Breast epithelium (tissue), 4 donors: ENCODE results near the gene CREB3L2. TPM values are rescaled to one million over a fixed set of nuclear protein-coding genes. Genes with fewer than 3 reads are reported as not detected.

Experiments
- DNase-seq, 2 donors: peaks; one replicate each; pipeline ENCODE4 v3.0.0-alpha.2; 2019; ENCODE audit warnings: low spot score in 2 of 2
- H3K27ac ChIP-seq, 2 donors: fragments of 200-600 bp; sonication (generic) in 1 of 2; one replicate each; pipeline ENCODE4 v1.5.1; 2016 to 2019; ENCODE audit warnings: mild to moderate bottlenecking in 1 of 2
- H3K27me3 ChIP-seq, 2 donors: fragments of 200-600 bp; sonication (generic) in 1 of 2; one replicate each; pipeline versions ENCODE4 v1.5.1 to v1.6.0; 2017 to 2019; ENCODE audit warnings: control low read depth in 1 of 2, mild to moderate bottlenecking in 1 of 2
- H3K36me3 ChIP-seq: fragments of 200-600 bp; one replicate; pipeline ENCODE4 v1.5.1; 2019
- H3K4me1 ChIP-seq, 2 donors: fragments of 200-600 bp; sonication (generic); one replicate each; pipeline ENCODE4 v1.5.1; 2016 to 2019; ENCODE audit warnings: control low read depth in 1 of 2
- H3K4me3 ChIP-seq, 3 donors: fragments of 200-600 bp; sonication (generic); 1 replicate in 2 of 3; 2 replicates in 1 of 3; pipeline ENCODE4 v1.5.1; 2016 to 2019; ENCODE audit warnings: mild to moderate bottlenecking in 3 of 3, moderate library complexity in 2 of 3
- H3K9me3 ChIP-seq, 2 donors: fragments of 200-600 bp; sonication (generic) in 1 of 2; one replicate each; pipeline ENCODE4 v1.5.1; 2016 to 2019; ENCODE audit warnings: control low read depth in 1 of 2
- POLR2A ChIP-seq: fragments of 450-650 bp; IDR thresholded peaks from one replicate; pipeline ENCODE4 v1.6.1; 2016; ENCODE audit warnings: antibody characterized with exemption, mild to moderate bottlenecking, moderate library complexity
- POLR2AphosphoS5 ChIP-seq, 3 donors: sonication (generic); formaldehyde crosslinking; IDR thresholded peaks; one replicate each; pipeline ENCODE4 v1.6.1; 2017; ENCODE audit warnings: antibody characterized with exemption in 3 of 3
- intact Hi-C: fragments of 100-400 bp; cut with DNase I; formaldehyde crosslinking; loops from one replicate; pipeline ENCODE4 v1.15.1; 2023; ENCODE audit warnings: low total_unique reads
- total RNA-seq, 3 donors: library from RNA; depleted of rRNA; stranded (reverse); fragments of >200 nt; gene quantifications; one replicate each; pipeline ENCODE4 v1.1.0, GENCODE V29; 2016
- TF ChIP-seq, protein P1 (sequence below), 3 donors: fragments of 450-650 bp; IDR thresholded peaks; one replicate each; pipeline ENCODE4 v1.5.1; 2016 to 2017; ENCODE audit warnings: antibody characterized with exemption in 3 of 3, mild to moderate bottlenecking in 3 of 3, moderate library complexity in 3 of 3

CREB3L2 gene
- total RNA-seq, 3 donors from 2014 or later, result 23.0 to 46.5 (median 40.5) TPM

DNA sequence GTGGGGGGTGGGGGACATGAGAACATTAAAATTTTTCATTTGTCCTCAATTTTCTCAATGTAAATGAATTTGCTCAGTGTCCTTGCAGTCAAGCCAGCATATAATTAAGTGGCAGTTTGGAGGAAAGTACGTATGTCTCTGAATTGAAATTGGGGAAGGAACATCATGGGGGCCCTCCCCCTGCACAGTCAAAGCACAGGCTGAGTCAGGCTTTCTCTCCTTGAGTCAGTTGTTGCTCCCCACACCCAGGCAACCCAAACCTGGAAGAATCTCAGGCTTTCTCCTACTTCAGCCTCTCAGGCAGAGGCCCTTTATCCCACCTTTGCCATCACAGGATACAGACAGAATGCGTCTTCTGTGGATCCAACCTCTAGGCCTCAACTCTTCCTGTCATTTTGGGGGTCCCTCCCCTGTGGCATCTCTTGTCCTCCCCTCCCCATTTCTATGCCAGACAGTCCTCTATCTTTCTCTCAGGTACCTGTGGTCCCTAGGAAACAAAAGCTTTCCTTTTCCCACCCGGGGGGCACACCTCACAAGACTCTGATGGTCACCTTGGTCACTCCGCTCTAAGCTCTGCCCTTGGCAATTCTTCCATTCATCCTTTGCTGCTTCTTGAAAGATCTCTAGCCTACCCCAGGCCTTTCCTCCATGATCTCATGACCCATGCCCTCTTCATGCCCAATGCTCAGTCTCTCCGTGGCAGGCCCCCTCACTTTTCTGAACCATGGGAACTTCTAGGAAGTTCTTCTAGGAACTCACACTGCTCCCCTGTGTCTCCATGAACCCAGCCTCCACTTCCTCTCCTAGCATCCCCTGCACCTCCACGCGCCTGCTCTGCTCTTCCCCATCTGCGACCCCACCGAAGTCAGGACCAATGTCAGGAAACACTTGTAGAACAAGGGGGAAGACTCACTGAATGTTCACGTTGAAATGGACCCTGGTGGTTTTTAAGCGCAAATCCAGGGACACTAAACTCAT is 40.4 kb downstream of the CREB3L2 start:
- peaks cover 0 to 11% of the 10 kb centered on the region in 2 donors for H3K4me1 ChIP-seq
- TF ChIP-seq, protein P1, sequence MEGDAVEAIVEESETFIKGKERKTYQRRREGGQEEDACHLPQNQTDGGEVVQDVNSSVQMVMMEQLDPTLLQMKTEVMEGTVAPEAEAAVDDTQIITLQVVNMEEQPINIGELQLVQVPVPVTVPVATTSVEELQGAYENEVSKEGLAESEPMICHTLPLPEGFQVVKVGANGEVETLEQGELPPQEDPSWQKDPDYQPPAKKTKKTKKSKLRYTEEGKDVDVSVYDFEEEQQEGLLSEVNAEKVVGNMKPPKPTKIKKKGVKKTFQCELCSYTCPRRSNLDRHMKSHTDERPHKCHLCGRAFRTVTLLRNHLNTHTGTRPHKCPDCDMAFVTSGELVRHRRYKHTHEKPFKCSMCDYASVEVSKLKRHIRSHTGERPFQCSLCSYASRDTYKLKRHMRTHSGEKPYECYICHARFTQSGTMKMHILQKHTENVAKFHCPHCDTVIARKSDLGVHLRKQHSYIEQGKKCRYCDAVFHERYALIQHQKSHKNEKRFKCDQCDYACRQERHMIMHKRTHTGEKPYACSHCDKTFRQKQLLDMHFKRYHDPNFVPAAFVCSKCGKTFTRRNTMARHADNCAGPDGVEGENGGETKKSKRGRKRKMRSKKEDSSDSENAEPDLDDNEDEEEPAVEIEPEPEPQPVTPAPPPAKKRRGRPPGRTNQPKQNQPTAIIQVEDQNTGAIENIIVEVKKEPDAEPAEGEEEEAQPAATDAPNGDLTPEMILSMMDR (IDR thresholded peaks at IDR 0.05), result no peak
- no peak for TF ChIP-seq POLR2AphosphoS5 (IDR thresholded peaks at IDR 0.05)
- TF ChIP-seq POLR2A, result no peak
- DNase-seq, result no peak
- H3K27ac ChIP-seq, result peak overlapping the region in 1 of 2 donors; percentile 15
- intact Hi-C loops, result no loop called here
- H3K27me3 ChIP-seq, result no peaks in the 10 kb centered on the region
- no peaks in the 10 kb centered on the region for H3K9me3 ChIP-seq
- no peak overlapping the region for H3K4me3 ChIP-seq
- H3K36me3 ChIP-seq, result no peaks in the 10 kb centered on the region

DNA sequence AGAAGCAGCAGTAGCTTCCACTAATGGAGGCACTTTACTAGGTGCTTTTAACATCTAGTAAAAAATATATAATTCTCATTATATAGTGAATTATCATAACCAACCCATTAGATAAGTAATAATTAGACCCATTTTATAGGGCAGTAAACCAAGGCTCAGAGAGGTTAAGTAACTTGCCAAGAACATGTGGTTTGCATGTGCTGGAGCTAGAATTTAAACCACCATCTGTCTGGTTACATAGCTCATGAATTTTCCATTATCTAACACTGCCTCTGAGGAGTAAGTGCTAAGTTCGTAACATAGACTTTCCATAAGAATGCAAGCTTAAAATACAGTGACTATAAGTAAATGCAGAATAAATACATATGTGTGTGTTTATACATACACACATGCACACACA is 41.9 kb downstream of the CREB3L2 start:
- peaks cover 0 to 3% of the 10 kb centered on the region in 2 donors for H3K4me1 ChIP-seq
- no peak for TF ChIP-seq POLR2AphosphoS5 (IDR thresholded peaks at IDR 0.05)
- TF ChIP-seq, protein P1 (IDR thresholded peaks at IDR 0.05), result no peak
- no peak for TF ChIP-seq POLR2A
- intact Hi-C loops, result no loop called here
- no peaks in the 10 kb centered on the region for H3K27me3 ChIP-seq
- no peaks in the 10 kb centered on the region for H3K9me3 ChIP-seq
- no peak overlapping the region for H3K4me3 ChIP-seq
- no peak overlapping the region for H3K27ac ChIP-seq
- no peak for DNase-seq
- no peaks in the 10 kb centered on the region for H3K36me3 ChIP-seq

DNA sequence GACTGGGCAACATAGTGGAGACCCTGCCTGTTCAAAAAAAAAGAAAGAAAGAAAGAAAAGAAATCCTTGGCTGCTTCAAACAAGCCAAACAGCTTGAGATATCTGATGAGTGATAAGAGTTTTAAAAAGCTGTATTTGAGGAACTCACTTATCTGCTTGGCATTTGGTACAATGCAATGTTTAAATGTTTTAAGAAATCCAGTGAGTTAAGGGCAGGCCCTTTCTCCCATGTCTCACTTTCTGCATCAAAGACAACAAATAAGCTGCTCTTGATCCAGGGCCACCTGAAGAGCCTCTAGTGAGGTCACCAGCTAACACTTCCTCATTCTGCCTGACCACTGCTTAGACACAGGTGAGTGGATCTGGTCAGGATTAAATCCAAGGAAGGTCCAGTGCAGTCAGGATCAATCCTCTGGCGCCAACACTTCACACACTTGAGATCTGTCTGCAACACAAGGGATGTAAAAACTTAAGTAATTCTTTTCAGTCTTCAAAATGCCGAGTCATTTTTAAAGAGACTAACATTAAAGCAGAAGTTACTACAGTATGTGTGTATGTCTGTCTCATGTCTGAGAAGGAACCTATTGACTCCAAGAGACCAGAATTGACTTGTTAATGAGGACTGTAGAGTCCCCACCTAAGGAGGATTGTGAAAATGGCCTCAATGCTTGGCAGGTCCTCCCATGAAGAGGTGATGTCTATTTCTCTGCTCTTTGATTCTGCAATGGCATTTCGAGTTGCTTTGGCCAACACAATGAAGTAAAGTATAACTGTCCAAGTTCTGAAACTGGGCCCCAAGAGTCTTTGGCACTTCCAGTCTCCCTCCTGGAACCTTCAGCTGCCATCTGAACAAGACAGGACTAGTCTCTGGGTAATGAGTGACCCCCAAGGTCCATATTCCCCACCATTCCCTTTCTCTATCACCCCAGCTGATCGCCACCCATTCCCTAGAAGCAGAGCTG is 43.1 kb downstream of the CREB3L2 start:
- no peak overlapping the region for H3K4me3 ChIP-seq
- no peaks in the 10 kb centered on the region for H3K9me3 ChIP-seq
- no peaks in the 10 kb centered on the region for H3K27me3 ChIP-seq
- intact Hi-C loops, result no loop called here
- H3K4me1 ChIP-seq, result peaks cover 0 to 5% of the 10 kb centered on the region in 2 donors
- no peak for DNase-seq
- TF ChIP-seq, protein P1 (IDR thresholded peaks at IDR 0.05), result no peak
- TF ChIP-seq POLR2AphosphoS5 (IDR thresholded peaks at IDR 0.05) (no peak), POLR2A (no peak)
- H3K27ac ChIP-seq, result peak overlapping the region; percentile 34 to 65
- no peaks in the 10 kb centered on the region for H3K36me3 ChIP-seq

DNA sequence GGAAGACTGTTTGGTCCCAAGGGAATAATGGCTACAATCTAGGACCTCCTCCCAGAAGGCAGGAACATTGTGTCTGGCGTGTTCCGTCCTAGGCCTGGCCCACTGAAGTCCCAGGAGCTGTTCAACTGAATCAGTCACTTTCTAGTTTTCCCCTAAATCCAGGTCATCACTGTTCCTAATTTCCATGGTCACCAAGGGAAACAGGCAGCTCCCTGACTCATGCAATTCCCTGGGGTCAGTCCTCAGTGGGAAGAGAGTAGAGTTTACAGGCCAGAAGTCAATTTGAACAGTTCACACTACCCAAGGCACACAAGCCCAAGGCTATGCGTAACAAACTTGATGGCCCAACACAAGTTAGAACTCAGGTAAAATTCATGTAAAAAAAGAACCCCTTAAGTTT is 44.0 kb downstream of the CREB3L2 start:
- intact Hi-C loops, result no loop called here
- Histone ChIP-seq H3K27ac (peak overlapping the region; percentile 34 to 65), H3K4me1 (peaks cover 0 to 5% of the 10 kb centered on the region in 2 donors), H3K27me3 (no peaks in the 10 kb centered on the region), H3K36me3 (no peaks in the 10 kb centered on the region), H3K4me3 (no peak overlapping the region), H3K9me3 (no peaks in the 10 kb centered on the region)
- no peak for DNase-seq
- TF ChIP-seq POLR2A, result no peak
- peak in 1 of 3 donors; percentile 9 for TF ChIP-seq POLR2AphosphoS5 (IDR thresholded peaks at IDR 0.05)

DNA sequence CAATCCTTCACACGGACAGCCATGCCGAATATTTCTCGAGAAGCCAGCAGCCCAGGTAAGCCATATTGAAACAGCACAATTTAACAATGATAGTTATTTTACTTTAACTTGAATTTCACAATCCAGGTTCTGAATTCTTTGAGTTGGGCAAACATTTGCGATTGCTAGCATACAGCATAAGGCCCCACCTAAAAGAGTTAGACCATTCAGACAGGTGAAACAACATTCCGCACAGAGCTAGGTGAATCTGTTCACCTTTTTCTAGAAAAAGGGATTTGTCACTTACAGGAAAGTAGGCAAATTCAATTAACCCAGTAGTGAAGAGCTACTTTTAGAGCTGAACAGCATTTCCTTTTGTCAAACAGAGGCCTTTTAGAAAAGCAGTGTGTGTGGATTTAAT is 45.3 kb downstream of the CREB3L2 start:
- H3K4me1 ChIP-seq, result peaks cover 0 to 5% of the 10 kb centered on the region in 2 donors
- H3K36me3 ChIP-seq, result no peaks in the 10 kb centered on the region
- intact Hi-C loops, result no loop called here

More for the DNA sequence above, 45.3 kb downstream of the CREB3L2 start:
- Histone ChIP-seq H3K27ac (peak overlapping the region in 1 of 2 donors; percentile 10), H3K9me3 (no peaks in the 10 kb centered on the region), H3K4me3 (no peak overlapping the region), H3K27me3 (no peaks in the 10 kb centered on the region)
- no peak for DNase-seq
- TF ChIP-seq POLR2AphosphoS5 (IDR thresholded peaks at IDR 0.05), result no peak
- TF ChIP-seq, protein P1 (IDR thresholded peaks at IDR 0.05), result no peak
- TF ChIP-seq POLR2A, result no peak
